ENCODE data around the gene CERK. TPM values are rescaled to one million over a fixed set of nuclear protein-coding genes. Genes with fewer than 3 reads are reported as not detected.
A peak's percentile ranks its signal among the peaks of the same experiment; 100 is the strongest.

The CERK gene
- total and polyA plus RNA-seq, 2 of the 13 experiments (the other 11 are each of a cell fraction or from before 2014, with no cell fraction given): 40.3 to 41.9 TPM

GRCh38 chr22:46758867-46759290 is 20.8 kb upstream of the CERK start (continued):
- TF ChIP-seq PRDM4 (CRISPR knock-in tag; IDR thresholded peaks at IDR 0.05; ENCODE audit: borderline replicate concordance): no peak
- no peak for TF ChIP-seq KLF11 (CRISPR knock-in tag; IDR thresholded peaks at IDR 0.05)
- TF ChIP-seq ZKSCAN5 (CRISPR knock-in tag; IDR thresholded peaks at IDR 0.05): no peak
- TF ChIP-seq ZNF251 (CRISPR knock-in tag; IDR thresholded peaks at IDR 0.05): no peak
- no peak for TF ChIP-seq ARID2 (CRISPR knock-in tag; IDR thresholded peaks at IDR 0.05; ENCODE audit: borderline replicate concordance)
- TF ChIP-seq NFKB2 (CRISPR knock-in tag; IDR thresholded peaks at IDR 0.05; ENCODE audit: borderline replicate concordance): no peak
- TF ChIP-seq MTERF4 (CRISPR knock-in tag; IDR thresholded peaks at IDR 0.05): no peak
- TF ChIP-seq YEATS2 (CRISPR knock-in tag; IDR thresholded peaks at IDR 0.05; ENCODE audit: borderline replicate concordance): peak; percentile 39; the same call in 1 of the 2 replicates
- TF ChIP-seq ZNF790 (CRISPR knock-in tag; IDR thresholded peaks at IDR 0.05; ENCODE audit: borderline replicate concordance): no peak
- no peak for TF ChIP-seq ZFY (CRISPR knock-in tag; IDR thresholded peaks at IDR 0.05)
- peak; percentile 27; the same call in 1 of the 2 replicates for TF ChIP-seq ZNF335 (CRISPR knock-in tag; IDR thresholded peaks at IDR 0.05)
- no peak for TF ChIP-seq MTF1 (CRISPR knock-in tag; IDR thresholded peaks at IDR 0.05)
- no peak for TF ChIP-seq KMT2B (CRISPR knock-in tag; IDR thresholded peaks at IDR 0.05)
- TF ChIP-seq ZNF782 (CRISPR knock-in tag; IDR thresholded peaks at IDR 0.05; ENCODE audit: borderline replicate concordance): no peak
- peak; percentile 43; the same call in 1 of the 2 replicates for TF ChIP-seq ZNF574 (CRISPR knock-in tag; IDR thresholded peaks at IDR 0.05)
- TF ChIP-seq BCL6 (CRISPR knock-in tag; IDR thresholded peaks at IDR 0.05): peak; percentile 43; the same call in 1 of the 2 replicates
- TF ChIP-seq ZNF180 (CRISPR knock-in tag; IDR thresholded peaks at IDR 0.05; ENCODE audit: borderline replicate concordance, low read depth): no peak
- peak; percentile 64; the same call in 1 of the 2 replicates for TF ChIP-seq ZNF501 (CRISPR knock-in tag; IDR thresholded peaks at IDR 0.05)
- TF ChIP-seq HCFC1 (IDR thresholded peaks at IDR 0.05; ENCODE audit: low read depth, low read length): no peak
- no peak for TF ChIP-seq PLRG1 (conservative IDR thresholded peaks at IDR 0.05)
- peak; percentile 35; the same call in 1 of the 2 replicates for TF ChIP-seq ZNF205 (CRISPR knock-in tag; IDR thresholded peaks at IDR 0.05)
- peak; percentile 51; the same call in 1 of the 2 replicates for TF ChIP-seq ZNF614 (CRISPR knock-in tag; IDR thresholded peaks at IDR 0.05; ENCODE audit: borderline replicate concordance)
- no peak for TF ChIP-seq FOXO4 (CRISPR knock-in tag; conservative IDR thresholded peaks at IDR 0.05)

All from HepG2 (cell line).